SJSA1 (cell line): Measurements from ENCODE around the gene YAP1. TPM values are rescaled to one million over a fixed set of nuclear protein-coding genes. Genes with fewer than 3 reads are reported as not detected.

ENCODE experiments used
- DNase-seq, 2 experiments: peaks; one replicate each; pipeline ENCODE4 v3.0.0-alpha.2; 2015 to 2020; ENCODE audit warnings: low spot score in 2 of 2, low read depth in 1 of 2
- H3K27ac ChIP-seq: fragments of 250-450 bp; sonication (Bioruptor Pico); 2 replicates; pipeline ENCODE4 v1.5.1; 2020; ENCODE audit warnings: mild to moderate bottlenecking, moderate library complexity
- H3K27me3 ChIP-seq: fragments of 250-450 bp; sonication (Bioruptor Pico); replicated peaks from 2 replicates; pipeline ENCODE4 v1.5.1; 2020; ENCODE audit warnings: mild to moderate bottlenecking, moderate library complexity
- H3K36me3 ChIP-seq: fragments of 250-450 bp; sonication (Bioruptor Pico); 2 replicates; pipeline ENCODE4 v1.5.1; 2020; ENCODE audit warnings: mild to moderate bottlenecking
- H3K4me1 ChIP-seq: fragments of 250-450 bp; sonication (Bioruptor Pico); replicated peaks from 2 replicates; pipeline ENCODE4 v1.6.1; 2021; ENCODE audit warnings: mild to moderate bottlenecking
- H3K4me3 ChIP-seq: fragments of 250-450 bp; sonication (Bioruptor Pico); 2 replicates; pipeline ENCODE4 v1.5.1; 2020; ENCODE audit warnings: mild to moderate bottlenecking
- H3K9me3 ChIP-seq: fragments of 250-450 bp; sonication (Bioruptor Pico); replicated peaks from 2 replicates; pipeline ENCODE4 v1.5.1; 2020; ENCODE audit warnings: mild to moderate bottlenecking
- total RNA-seq: library from RNA; depleted of rRNA; stranded (reverse); fragments of >200 nt; shearing (Covaris generic); gene quantifications from 2 replicates; pipeline ENCODE4 v1.2.3, GENCODE V29; 2014

The YAP1 gene
- total RNA-seq, 1 experiment from 2014 or later, result 38.1 TPM

DNA sequence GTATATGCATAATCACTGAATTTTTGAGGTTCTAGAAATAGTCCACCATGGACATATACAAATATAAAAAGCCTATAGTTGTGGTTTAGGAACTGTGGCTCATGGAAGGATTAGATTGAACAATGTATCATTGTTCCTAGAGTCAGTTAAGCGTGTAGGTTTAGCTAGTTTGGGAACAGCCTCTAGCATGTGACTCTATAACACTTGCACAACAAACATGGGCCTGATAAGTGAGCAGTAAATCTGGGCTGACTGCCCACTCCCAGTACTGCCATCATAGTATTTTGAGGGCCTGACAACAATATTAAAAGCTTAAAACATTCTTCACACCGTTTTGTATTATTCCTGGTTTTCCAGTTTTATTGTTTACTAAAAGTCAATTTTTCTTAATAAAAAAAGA is 47.0 kb downstream of the YAP1 start:
- no peak overlapping the region for H3K4me3 ChIP-seq
- H3K9me3 ChIP-seq, result no peaks in the 10 kb centered on the region
- no peaks in the 10 kb centered on the region for H3K36me3 ChIP-seq
- no peak for DNase-seq
- H3K4me1 ChIP-seq, result no peaks in the 10 kb centered on the region
- H3K27ac ChIP-seq, result no peak overlapping the region
- no peaks in the 10 kb centered on the region for H3K27me3 ChIP-seq

GRCh38 chr11:102158164-102158735 is 48.0 kb downstream of the YAP1 start:
- DNase-seq, result no peak
- Histone ChIP-seq H3K36me3 (0 out of 2 replicates have a peak, but pooled peaks cover 3% of the 10 kb centered on the region), H3K4me1 (no peaks in the 10 kb centered on the region), H3K4me3 (no peak overlapping the region), H3K27ac (no peak overlapping the region), H3K27me3 (no peaks in the 10 kb centered on the region), H3K9me3 (no peaks in the 10 kb centered on the region)

- DNase-seq, result no peak
- 0 out of 2 replicates have a peak, but pooled peaks cover 3% of the 10 kb centered on the region for H3K36me3 ChIP-seq
- H3K9me3 ChIP-seq, result no peaks in the 10 kb centered on the region
- H3K4me1 ChIP-seq, result no peaks in the 10 kb centered on the region
- H3K4me3 ChIP-seq, result no peak overlapping the region
- no peaks in the 10 kb centered on the region for H3K27me3 ChIP-seq
- no peak overlapping the region for H3K27ac ChIP-seq
These were observed 53.1 kb downstream of the YAP1 start for GRCh38 chr11:102163368-102163767.

DNA sequence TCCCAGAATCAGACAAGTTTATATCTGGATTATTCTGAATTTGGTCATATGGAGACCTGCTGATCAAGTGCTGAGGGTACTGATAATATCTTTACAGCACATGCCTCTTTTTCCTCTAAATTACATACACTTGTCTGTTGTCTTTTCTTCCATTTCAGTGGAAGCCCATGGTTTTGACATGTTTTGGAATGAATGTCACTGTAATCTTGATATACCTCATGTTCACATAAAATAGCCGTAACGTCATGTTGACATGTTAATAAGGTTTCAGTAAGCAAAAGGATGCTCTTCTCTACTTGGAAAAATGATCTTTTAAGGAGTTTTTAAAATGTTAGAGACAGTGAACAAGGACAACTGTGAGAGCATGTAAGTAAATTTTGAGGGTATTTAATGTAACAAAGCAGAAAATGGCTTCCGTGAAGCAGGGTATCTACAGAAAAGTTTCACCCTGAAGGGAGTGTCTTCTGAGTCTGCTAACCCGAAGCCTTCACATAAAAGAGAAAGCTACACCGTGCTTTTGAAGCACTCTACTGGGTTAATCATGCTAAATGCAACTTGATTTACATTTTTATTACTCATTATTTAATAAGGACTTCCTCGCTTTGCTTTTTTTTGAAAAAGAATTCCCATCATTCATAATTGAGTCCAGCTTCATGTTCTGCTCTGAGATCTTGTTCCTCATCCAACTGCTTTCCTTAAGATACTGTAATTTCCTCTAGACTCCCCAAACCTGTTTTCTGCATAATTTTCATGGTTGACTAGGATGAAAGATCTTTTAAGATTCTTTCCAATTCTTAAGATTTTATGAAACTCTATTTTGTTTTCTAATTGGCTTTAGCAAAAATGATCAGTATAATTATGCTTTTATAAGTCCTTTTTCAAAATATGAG is 56.2 kb downstream of the YAP1 start:
- Histone ChIP-seq H3K27ac (no peak overlapping the region), H3K4me3 (no peak overlapping the region)

GRCh38 chr11:102168481-102168880 is 58.2 kb downstream of the YAP1 start:
- no peak overlapping the region for H3K27ac ChIP-seq
- H3K4me3 ChIP-seq, result no peak overlapping the region
- H3K36me3 ChIP-seq, result no peaks in the 10 kb centered on the region
- no peaks in the 10 kb centered on the region for H3K9me3 ChIP-seq
- H3K27me3 ChIP-seq, result no peaks in the 10 kb centered on the region
- no peaks in the 10 kb centered on the region for H3K4me1 ChIP-seq
- no peak for DNase-seq

More for the DNA sequence above, 56.2 kb downstream of the YAP1 start:
- no peak for DNase-seq
- no peaks in the 10 kb centered on the region for H3K9me3 ChIP-seq
- 0 out of 2 replicates have a peak, but pooled peaks cover 3% of the 10 kb centered on the region for H3K36me3 ChIP-seq
- H3K27me3 ChIP-seq, result no peaks in the 10 kb centered on the region
- no peaks in the 10 kb centered on the region for H3K4me1 ChIP-seq

GRCh38 chr11:102171101-102171500 is 60.9 kb downstream of the YAP1 start:
- DNase-seq, result no peak
- Histone ChIP-seq H3K9me3 (no peaks in the 10 kb centered on the region), H3K27ac (no peak overlapping the region), H3K36me3 (peaks cover 2% of the 10 kb centered on the region; the same call in 1 of the 2 replicates), H3K4me1 (no peaks in the 10 kb centered on the region), H3K4me3 (no peak overlapping the region), H3K27me3 (no peaks in the 10 kb centered on the region)

GRCh38 chr11:102172127-102172848 is 62.0 kb downstream of the YAP1 start:
- H3K4me1 ChIP-seq, result no peaks in the 10 kb centered on the region
- DNase-seq, result no peak
- no peak overlapping the region for H3K4me3 ChIP-seq
- no peak overlapping the region for H3K27ac ChIP-seq
- H3K9me3 ChIP-seq, result no peaks in the 10 kb centered on the region
- H3K27me3 ChIP-seq, result no peaks in the 10 kb centered on the region
- H3K36me3 ChIP-seq, result peaks cover 2% of the 10 kb centered on the region; the same call in 1 of the 2 replicates

GRCh38 chr11:102177126-102177525 is 66.9 kb downstream of the YAP1 start:
- Histone ChIP-seq H3K4me3 (no peak overlapping the region), H3K27me3 (no peaks in the 10 kb centered on the region), H3K36me3 (peaks cover 2% of the 10 kb centered on the region; the same call in 1 of the 2 replicates), H3K4me1 (peaks cover 12% of the 10 kb centered on the region), H3K27ac (no peak overlapping the region), H3K9me3 (no peaks in the 10 kb centered on the region)
- no peak for DNase-seq

- peak in 1 of 2 experiments; percentile 58 for DNase-seq
These were observed 67.9 kb downstream of the YAP1 start for GRCh38 chr11:102177974-102178631.

DNA sequence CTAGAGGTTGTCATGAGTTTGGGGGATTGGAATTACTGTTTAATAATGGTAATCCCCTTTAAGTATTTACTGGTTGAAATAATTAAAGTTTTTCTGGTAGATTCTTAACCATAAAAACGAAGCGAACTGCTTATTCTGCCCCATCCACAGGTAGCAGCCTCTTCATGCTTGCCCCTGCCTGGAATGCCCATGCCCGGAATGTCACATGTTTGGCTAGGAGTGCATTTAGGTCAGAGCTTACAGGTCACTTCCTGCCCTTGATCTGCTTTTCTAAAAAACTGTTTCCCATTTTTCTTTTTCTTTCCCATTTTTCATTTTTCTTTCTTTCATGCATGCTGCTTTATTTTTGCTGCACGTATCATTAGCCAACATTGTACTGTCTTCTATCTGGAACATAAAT is 69.1 kb downstream of the YAP1 start:
- Histone ChIP-seq H3K27ac (no peak overlapping the region), H3K4me1 (peaks cover 12% of the 10 kb centered on the region), H3K4me3 (no peak overlapping the region), H3K9me3 (no peaks in the 10 kb centered on the region), H3K36me3 (peaks cover 2% of the 10 kb centered on the region; the same call in 1 of the 2 replicates), H3K27me3 (no peaks in the 10 kb centered on the region)
- no peak for DNase-seq

More at GRCh38 chr11:102177974-102178631, 67.9 kb downstream of the YAP1 start:
- Histone ChIP-seq H3K36me3 (peaks cover 2% of the 10 kb centered on the region; the same call in 1 of the 2 replicates), H3K4me3 (no peak overlapping the region), H3K9me3 (no peaks in the 10 kb centered on the region), H3K4me1 (peaks cover 12% of the 10 kb centered on the region), H3K27ac (peak overlapping the region; percentile 72), H3K27me3 (no peaks in the 10 kb centered on the region)

- no peaks in the 10 kb centered on the region for H3K27me3 ChIP-seq
- no peak overlapping the region for H3K27ac ChIP-seq
- no peak overlapping the region for H3K4me3 ChIP-seq
- no peak for DNase-seq
- H3K4me1 ChIP-seq, result peaks cover 29% of the 10 kb centered on the region
- H3K9me3 ChIP-seq, result no peaks in the 10 kb centered on the region
- H3K36me3 ChIP-seq, result no peaks in the 10 kb centered on the region
These were observed 74.2 kb downstream of the YAP1 start for GRCh38 chr11:102184269-102184987.

- Histone ChIP-seq H3K4me3 (no peak overlapping the region), H3K27me3 (no peaks in the 10 kb centered on the region), H3K9me3 (no peaks in the 10 kb centered on the region), H3K36me3 (no peaks in the 10 kb centered on the region), H3K4me1 (peaks cover 29% of the 10 kb centered on the region), H3K27ac (no peak overlapping the region)
- no peak for DNase-seq
These were observed 76.4 kb downstream of the YAP1 start for GRCh38 chr11:102186551-102187191.
